A673 (cell line): ENCODE measurements around the gene CUBN.

Source experiments
- EZH2 ChIP-seq: fragments of 200-600 bp; sonication (generic); IDR thresholded peaks from 2 replicates; pipeline ENCODE4 v1.6.1; 2017; ENCODE audit warnings: borderline replicate concordance, low read depth, mild to moderate bottlenecking, mixed read lengths, antibody characterized with exemption, low read length; ENCODE audit not compliant: poor library complexity, severe bottlenecking
- TF ChIP-seq, protein P1 (sequence below): fragments of 300-800, 200-600 bp; sonication (generic); conservative IDR thresholded peaks from 2 replicates; pipeline ENCODE4 v1.5.1; 2017; ENCODE audit warnings: low read depth, mild to moderate bottlenecking, antibody characterized with exemption, low read length, moderate library complexity, mixed read lengths

- TF ChIP-seq, protein P1, sequence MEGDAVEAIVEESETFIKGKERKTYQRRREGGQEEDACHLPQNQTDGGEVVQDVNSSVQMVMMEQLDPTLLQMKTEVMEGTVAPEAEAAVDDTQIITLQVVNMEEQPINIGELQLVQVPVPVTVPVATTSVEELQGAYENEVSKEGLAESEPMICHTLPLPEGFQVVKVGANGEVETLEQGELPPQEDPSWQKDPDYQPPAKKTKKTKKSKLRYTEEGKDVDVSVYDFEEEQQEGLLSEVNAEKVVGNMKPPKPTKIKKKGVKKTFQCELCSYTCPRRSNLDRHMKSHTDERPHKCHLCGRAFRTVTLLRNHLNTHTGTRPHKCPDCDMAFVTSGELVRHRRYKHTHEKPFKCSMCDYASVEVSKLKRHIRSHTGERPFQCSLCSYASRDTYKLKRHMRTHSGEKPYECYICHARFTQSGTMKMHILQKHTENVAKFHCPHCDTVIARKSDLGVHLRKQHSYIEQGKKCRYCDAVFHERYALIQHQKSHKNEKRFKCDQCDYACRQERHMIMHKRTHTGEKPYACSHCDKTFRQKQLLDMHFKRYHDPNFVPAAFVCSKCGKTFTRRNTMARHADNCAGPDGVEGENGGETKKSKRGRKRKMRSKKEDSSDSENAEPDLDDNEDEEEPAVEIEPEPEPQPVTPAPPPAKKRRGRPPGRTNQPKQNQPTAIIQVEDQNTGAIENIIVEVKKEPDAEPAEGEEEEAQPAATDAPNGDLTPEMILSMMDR = no peak
- no peak for TF ChIP-seq EZH2
These were observed 103.9 kb downstream of the CUBN start for GRCh38 chr10:17025444-17026295.
